ENCODE data around the gene DTX3. TPM values are rescaled to one million over a fixed set of nuclear protein-coding genes. Genes with fewer than 3 reads are reported as not detected.

Gene DTX3
- total and polyA plus RNA-seq, 2 of the 13 experiments (the other 11 are each of a cell fraction or from before 2014, with no cell fraction given) = 9.0 to 27.2 TPM

GRCh38 chr12:57579677-57580465 is 24.8 kb upstream of the DTX3 start (continued):
- TF ChIP-seq GMEB1 (CRISPR knock-in tag; IDR thresholded peaks at IDR 0.05; ENCODE audit: borderline replicate concordance) = no peak
- TF ChIP-seq TGIF2 (CRISPR knock-in tag; IDR thresholded peaks at IDR 0.05) = no peak
- no peak for TF ChIP-seq ZSCAN29 (CRISPR knock-in tag; conservative IDR thresholded peaks at IDR 0.05)
- peak; percentile 6; the same call in 1 of the 2 replicates for TF ChIP-seq MIXL1 (CRISPR knock-in tag; IDR thresholded peaks at IDR 0.05)
- TF ChIP-seq ZNF235 (CRISPR knock-in tag; IDR thresholded peaks at IDR 0.05; ENCODE audit: borderline replicate concordance) = no peak
- TF ChIP-seq SRF (IDR thresholded peaks at IDR 0.05; ENCODE audit: low read depth, low read length) = no peak
- TF ChIP-seq ZBTB44 (CRISPR knock-in tag; IDR thresholded peaks at IDR 0.05) = no peak
- TF ChIP-seq NAIF1 (CRISPR knock-in tag; IDR thresholded peaks at IDR 0.05; ENCODE audit: borderline replicate concordance) = no peak
- no peak for TF ChIP-seq ZNF501 (CRISPR knock-in tag; IDR thresholded peaks at IDR 0.05)
- no peak for TF ChIP-seq TBX2 (CRISPR knock-in tag; IDR thresholded peaks at IDR 0.05; ENCODE audit: borderline replicate concordance)
- no peak for TF ChIP-seq KLF9 (CRISPR knock-in tag; IDR thresholded peaks at IDR 0.05; ENCODE audit: low read depth)
- no peak for TF ChIP-seq ZNF530 (CRISPR knock-in tag; IDR thresholded peaks at IDR 0.05; ENCODE audit: low read depth)
- peak; percentile 71 for TF ChIP-seq POLR2G (IDR thresholded peaks at IDR 0.05; ENCODE audit: low read depth, low read length)
- TF ChIP-seq THAP9 (CRISPR knock-in tag; IDR thresholded peaks at IDR 0.05; ENCODE audit: borderline replicate concordance) = no peak
- TF ChIP-seq ARID5B (CRISPR knock-in tag; IDR thresholded peaks at IDR 0.05) = peak; percentile 22; the same call in 1 of the 2 replicates
- peak; percentile 12; the same call in 1 of the 2 replicates for TF ChIP-seq HMG20A (CRISPR knock-in tag; IDR thresholded peaks at IDR 0.05; ENCODE audit: borderline replicate concordance)

All from HepG2 (cell line).